Endothelial cell of umbilical vein (primary cell): ENCODE results near the gene NYAP2. TPM values are rescaled to one million over a fixed set of nuclear protein-coding genes. Genes with fewer than 3 reads are reported as not detected.

Experiments used
- BruUV-seq: library from RNA; stranded (reverse); fragments of 400-500 nt; replicated peaks from 2 replicates; lab custom pipeline; 2021; lab: Mats Ljungman, UMichigan
- CTCF ChIA-PET: fragments of 300-600, 350-600 bp; sonication (Branson Sonifier 250); formaldehyde crosslinking; loops from one replicate; lab custom pipeline; 2021; ENCODE audit warnings: antibody characterized with exemption, inconsistent platforms; lab: Charles Lee
- POLR2A ChIA-PET: fragments of 300-600, 350-600 bp; sonication (Branson Sonifier 250); formaldehyde crosslinking; loops from one replicate; lab custom pipeline; 2021; ENCODE audit warnings: antibody characterized with exemption, inconsistent platforms; lab: Charles Lee
- DNase-seq: peaks from one replicate; pipeline ENCODE4 v3.0.0-alpha.2; 2011; ENCODE audit warnings: low read depth, low spot score
- FAIRE-seq: peaks from 2 replicates; lab custom pipeline; 2011; peaks lifted over from hg19 to GRCh38; lab: Jason Lieb, UNC
- H2AFZ ChIP-seq: 2 replicates; pipeline ENCODE4 v1.6.0; 2012; ENCODE audit warnings: low read depth, low read length, control low read depth, inconsistent platforms
- H3K27ac ChIP-seq: 2 replicates; pipeline ENCODE4 v1.5.1; 2011; ENCODE audit warnings: low read depth, mild to moderate bottlenecking, control low read depth, low read length, moderate library complexity; ENCODE audit not compliant: insufficient read depth
- H3K27me3 ChIP-seq, 2 experiments: 2 replicates each; pipeline versions ENCODE4 v1.6.0 to v1.6.1; 2011; ENCODE audit warnings: low read length in 2 of 2, mixed read lengths in 1 of 2; ENCODE audit not compliant: control insufficient read depth in 2 of 2, insufficient read depth in 2 of 2
- H3K36me3 ChIP-seq, 2 experiments: 2 replicates in 1 of 2; 3 replicates in 1 of 2; pipeline ENCODE4 v1.5.1; 2011; ENCODE audit warnings: low read length in 2 of 2, mild to moderate bottlenecking in 1 of 2, moderate library complexity in 1 of 2; ENCODE audit not compliant: control insufficient read depth in 2 of 2, insufficient read depth in 2 of 2; ENCODE audit errors: extremely low read depth in 1 of 2
- H3K4me1 ChIP-seq: 3 replicates; pipeline ENCODE4 v1.5.1; 2011; ENCODE audit warnings: mild to moderate bottlenecking, low read length; ENCODE audit not compliant: control insufficient read depth, insufficient read depth; ENCODE audit errors: extremely low read depth
- H3K4me2 ChIP-seq: 2 replicates; pipeline ENCODE4 v1.6.1; 2011; ENCODE audit warnings: low read length, control low read depth, mixed read lengths; ENCODE audit not compliant: insufficient read depth
- H3K4me3 ChIP-seq, 3 experiments: fragments of 200-600 bp in 1 of 3; sonication (generic), shearing (Covaris generic) in 1 of 3; replicated peaks in 1 of 3; 2 replicates each; pipeline ENCODE4 v1.5.1; 2011 to 2016; ENCODE audit warnings: control low read depth in 3 of 3, low read length in 3 of 3, mild to moderate bottlenecking in 2 of 3, inconsistent platforms in 1 of 3, low read depth in 1 of 3, moderate library complexity in 1 of 3; ENCODE audit not compliant: insufficient read depth in 1 of 3
- H3K79me2 ChIP-seq: 2 replicates; pipeline ENCODE4 v1.6.0; 2012; ENCODE audit warnings: low read length, inconsistent platforms; ENCODE audit not compliant: control insufficient read depth, insufficient read depth
- H3K9ac ChIP-seq: replicated peaks from 2 replicates; pipeline ENCODE3; 2011; ENCODE audit warnings: low read length, control low read depth; ENCODE audit not compliant: insufficient read depth; ENCODE audit errors: extremely low read depth
- H3K9me1 ChIP-seq: replicated peaks from 3 replicates; pipeline ENCODE4 v1.6.0; 2011; ENCODE audit warnings: mild to moderate bottlenecking, low read length; ENCODE audit not compliant: control insufficient read depth, insufficient read depth; ENCODE audit errors: extremely low read depth
- H3K9me3 ChIP-seq: replicated peaks from 2 replicates; pipeline ENCODE4 v1.5.1; 2012; ENCODE audit warnings: low read length, inconsistent platforms; ENCODE audit not compliant: control insufficient read depth, insufficient read depth
- H4K20me1 ChIP-seq: replicated peaks from 2 replicates; pipeline ENCODE3; 2011; ENCODE audit warnings: mild to moderate bottlenecking, low read length; ENCODE audit not compliant: control insufficient read depth, insufficient read depth; ENCODE audit errors: extremely low read depth
- CTCF ChIP-seq, 2 donors: IDR thresholded peaks; 1 replicate in 1 of 2; 2 replicates in 1 of 2; pipeline ENCODE4 v1.5.1; 2011; ENCODE audit warnings: low read length in 2 of 2, mild to moderate bottlenecking in 2 of 2, moderate library complexity in 2 of 2, control low read depth in 1 of 2, inconsistent platforms in 1 of 2, low read depth in 1 of 2; ENCODE audit not compliant: insufficient read depth in 1 of 2; ENCODE audit errors: extremely low read depth in 1 of 2
- EZH2 ChIP-seq: IDR thresholded peaks from 2 replicates; pipeline ENCODE4 v1.6.1; 2012; ENCODE audit warnings: borderline replicate concordance, low read depth, mild to moderate bottlenecking, moderate library complexity, low read length, inconsistent platforms; ENCODE audit not compliant: severe bottlenecking
- FOS ChIP-seq: IDR thresholded peaks from 2 replicates; pipeline ENCODE4 v1.6.1; 2011; ENCODE audit warnings: mild to moderate bottlenecking, low read length, moderate library complexity, borderline replicate concordance; ENCODE audit not compliant: insufficient read depth
- GATA2 ChIP-seq: IDR thresholded peaks from 2 replicates; pipeline ENCODE4 v1.7.0; 2011; ENCODE audit warnings: low read depth, mild to moderate bottlenecking, moderate library complexity, mixed read lengths, low read length; ENCODE audit not compliant: insufficient read length, insufficient read depth
- JUN ChIP-seq: IDR thresholded peaks from 2 replicates; pipeline ENCODE4 v1.6.1; 2011; ENCODE audit warnings: borderline replicate concordance, low read depth; ENCODE audit not compliant: insufficient read length, insufficient read depth
- MAX ChIP-seq: IDR thresholded peaks from 2 replicates; pipeline ENCODE4 v1.6.1; 2011; ENCODE audit not compliant: insufficient read depth, insufficient read length
- MYC ChIP-seq: IDR thresholded peaks from one replicate; pipeline ENCODE4 v1.6.1; 2011; ENCODE audit warnings: mild to moderate bottlenecking, low read depth, low read length
- POLR2A ChIP-seq: IDR thresholded peaks from 2 replicates; pipeline ENCODE4 v1.6.1; 2012; ENCODE audit warnings: low read depth, mild to moderate bottlenecking, control low read depth, low read length
- POLR2AphosphoS5 ChIP-seq: IDR thresholded peaks from 2 replicates; pipeline ENCODE4 v1.6.1; 2012; ENCODE audit warnings: low read depth, mild to moderate bottlenecking, control low read depth, low read length, moderate library complexity; ENCODE audit not compliant: insufficient read depth
- dilution Hi-C: fragments of 300-500 bp; cut with MboI; formaldehyde crosslinking; loops from one replicate; pipeline ENCODE4 v1.15.0; 2019; ENCODE audit warnings: low sequenced_read_pairs; ENCODE audit not compliant: extremely low pct_ligation_motif_present
- intact Hi-C: fragments of 100-400 bp; cut with micrococcal nuclease; formaldehyde crosslinking; loops from one replicate; pipeline ENCODE4 v1.10.0; 2022
- polyA plus RNA-seq, 4 experiments: library from polyadenylated mRNA; depleted of rRNA in 3 of 4; stranded (reverse) in 3 of 4; unstranded in 1 of 4; fragments of >200 nt; gene quantifications; 2 replicates each; pipeline versions ENCODE4 v1.2.1 to v1.2.3, GENCODE V29; 2011 to 2012; ENCODE audit warnings: missing spikeins in 1 of 4
- total RNA-seq: library from RNA; stranded (reverse); gene quantifications from 2 replicates; pipeline ENCODE4 v1.2.3, GENCODE V29; 2021

NYAP2 gene
- total and polyA plus RNA-seq, 2 donors (not counting 3 experiments of a cell fraction or from before 2014, with no cell fraction given), result not detected

- Histone ChIP-seq H3K36me3 (no peaks in the 10 kb centered on the region), H3K9ac (no peak overlapping the region), H3K27me3 (peaks cover 0 to 2% of the 10 kb centered on the region in 2 experiments), H3K9me1 (no peaks in the 10 kb centered on the region), H3K27ac (no peak overlapping the region), H3K9me3 (no peaks in the 10 kb centered on the region), H3K79me2 (no peaks in the 10 kb centered on the region), H3K4me1 (no peaks in the 10 kb centered on the region), H3K4me2 (no peak overlapping the region), H3K4me3 (no peak overlapping the region), H2AFZ (no peak overlapping the region), H4K20me1 (no peaks in the 10 kb centered on the region)
- POLR2A ChIA-PET, result no interaction called here
- peak; percentile 81 for FAIRE-seq
- TF ChIP-seq CTCF (IDR thresholded peaks at IDR 0.05; ENCODE audit: extremely low read depth in 1 of 2, insufficient read depth in 1 of 2, low read depth in 1 of 2, low read length in 2 of 2) (peak; percentile 81 to 82), EZH2 (no peak)
- intact Hi-C loops (loop anchor here (1.0 to 10.0 kb wide), 7 partner anchors 377 to 1303 kb away; no protein-coding TSS in a partner anchor), dilution Hi-C loops (no loop called here)
- peak; percentile 55 for DNase-seq
- no TSS peak for BruUV-seq
- CTCF ChIA-PET, result interaction anchor here (0.6 to 4.9 kb wide), 23 partner anchors 9 to 1690 kb away, joined by 3 to 57 read pairs (median 4); no protein-coding TSS in a partner anchor
These were observed 261.0 kb downstream of the NYAP2 start for GRCh38 chr2:225660262-225661131.

GRCh38 chr2:225662101-225662500 is 262.6 kb downstream of the NYAP2 start:
- H3K36me3 ChIP-seq, result no peaks in the 10 kb centered on the region
- dilution Hi-C loops, result no loop called here
- ChIA-PET POLR2A (no interaction called here), CTCF (interaction anchor here (1.1 to 4.9 kb wide), 5 partner anchors 12 to 1323 kb away, joined by 3 to 57 read pairs (median 8); no protein-coding TSS in a partner anchor)
- DNase-seq (no peak), FAIRE-seq (no peak)
- no peak overlapping the region for H3K4me3 ChIP-seq
- no peaks in the 10 kb centered on the region for H3K4me1 ChIP-seq
- TF ChIP-seq POLR2AphosphoS5 (no peak), POLR2A (no peak), MAX (no peak), CTCF (IDR thresholded peaks at IDR 0.05; ENCODE audit: extremely low read depth in 1 of 2, insufficient read depth in 1 of 2, low read depth in 1 of 2, low read length in 2 of 2) (no peak), EZH2 (no peak), MYC (no peak), GATA2 (no peak), JUN (no peak), FOS (no peak)
- no peaks in the 10 kb centered on the region for H3K9me3 ChIP-seq
- peaks cover 0 to 2% of the 10 kb centered on the region in 2 experiments for H3K27me3 ChIP-seq
- H3K4me2 ChIP-seq, result no peak overlapping the region
- H3K9ac ChIP-seq, result no peak overlapping the region
- H3K9me1 ChIP-seq, result no peaks in the 10 kb centered on the region
- no peaks in the 10 kb centered on the region for H3K79me2 ChIP-seq
- intact Hi-C loops, result loop anchor here (10.0 kb wide), 1 partner anchor 877 kb away; no protein-coding TSS in a partner anchor
- H3K27ac ChIP-seq, result no peak overlapping the region
- BruUV-seq, result no TSS peak
- H4K20me1 ChIP-seq, result no peaks in the 10 kb centered on the region
- no peak overlapping the region for H2AFZ ChIP-seq
